Measurements from ENCODE around the gene LPP. TPM values are rescaled to one million over a fixed set of nuclear protein-coding genes. Genes with fewer than 3 reads are reported as not detected.

LPP gene
- total RNA-seq, 2 experiments from 2014 or later, result 51.3 to 58.9 TPM

DNA sequence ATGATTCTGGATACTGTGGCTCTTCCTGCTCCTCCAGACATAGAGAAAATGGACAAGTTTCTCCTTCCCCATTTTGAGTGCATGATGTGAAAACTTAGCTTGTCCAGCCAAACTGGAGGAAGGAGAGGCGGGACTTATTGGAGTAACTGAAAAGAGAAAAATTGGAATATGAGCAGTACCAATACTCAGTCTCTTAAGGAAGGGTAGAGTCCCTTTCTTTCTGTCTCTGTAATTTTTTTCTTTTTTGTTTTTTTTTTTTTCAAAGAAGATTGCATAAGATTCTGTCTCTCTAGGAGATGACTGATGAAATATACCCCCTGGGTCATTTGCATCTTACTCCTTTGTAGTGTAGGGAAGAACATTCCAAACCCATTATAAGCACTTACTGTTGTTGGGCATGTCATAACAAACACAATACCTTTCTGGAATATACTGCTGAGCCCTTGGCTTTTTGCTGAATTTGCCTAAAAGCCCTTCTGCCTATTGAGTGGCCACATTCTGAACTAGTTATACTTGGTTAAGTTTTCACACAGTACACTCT lies 519.8 kb downstream of the LPP start:
- H3K4me1 Mint-ChIP-seq (ENCODE audit: low read depth), result peaks cover 3% of the 10 kb centered on the region
- peaks cover 3% of the 10 kb centered on the region for H3K36me3 Mint-ChIP-seq (ENCODE audit: low read depth)
- CTCF ChIA-PET, result interaction anchor here (1.2 to 1.7 kb wide), 2 partner anchors 75 to 933 kb away, joined by 3 to 6 read pairs; no protein-coding TSS in a partner anchor
- no peak for ATAC-seq
- no peak overlapping the region for H3K4me3 Mint-ChIP-seq
- no peak for DNase-seq
- H3K9me3 Mint-ChIP-seq (ENCODE audit: insufficient read depth), result peaks cover 3% of the 10 kb centered on the region
- POLR2A ChIA-PET, result no interaction called here
- no peak overlapping the region for H3K27ac Mint-ChIP-seq
- H3K27me3 Mint-ChIP-seq (ENCODE audit: low read depth), result no peaks in the 10 kb centered on the region

GRCh38 chr3:188674595-188674994 lies 520.6 kb downstream of the LPP start:
- H3K27ac Mint-ChIP-seq, result no peak overlapping the region
- peaks cover 3% of the 10 kb centered on the region for H3K4me1 Mint-ChIP-seq (ENCODE audit: low read depth)
- H3K27me3 Mint-ChIP-seq (ENCODE audit: low read depth), result no peaks in the 10 kb centered on the region
- no peak overlapping the region for H3K4me3 Mint-ChIP-seq
- ATAC-seq (no peak), DNase-seq (no peak)
- ChIA-PET POLR2A (no interaction called here), CTCF (interaction anchor here (1.7 kb wide), 1 partner anchor 934 kb away, joined by 6 read pairs; no protein-coding TSS in a partner anchor)
- no peaks in the 10 kb centered on the region for H3K36me3 Mint-ChIP-seq (ENCODE audit: low read depth)
- no peaks in the 10 kb centered on the region for H3K9me3 Mint-ChIP-seq (ENCODE audit: insufficient read depth)

DNA sequence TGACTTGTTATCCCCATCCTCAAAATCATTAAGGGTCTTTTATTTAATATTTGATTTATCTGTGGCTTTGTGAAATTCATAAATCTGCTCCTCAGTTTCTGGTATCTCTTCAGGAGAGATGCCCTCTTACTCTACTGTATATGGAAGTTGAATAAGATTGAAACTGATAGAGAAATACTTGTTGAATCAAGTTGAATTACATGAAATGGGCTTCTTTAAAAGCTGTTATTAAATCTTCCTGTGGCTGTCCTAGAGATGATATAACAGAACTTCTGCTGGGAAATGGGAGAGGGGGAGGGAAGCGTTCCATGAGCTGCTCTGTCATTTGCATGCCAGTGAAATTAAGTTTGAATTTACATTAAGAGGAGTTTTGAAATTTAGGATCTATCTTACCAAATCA lies 523.4 kb downstream of the LPP start:
- DNase-seq (no peak), ATAC-seq (no peak)
- Mint-ChIP-seq H3K36me3 (ENCODE audit: low read depth) (no peaks in the 10 kb centered on the region), H3K4me3 (no peak overlapping the region), H3K27ac (no peak overlapping the region), H3K4me1 (ENCODE audit: low read depth) (no peaks in the 10 kb centered on the region), H3K27me3 (ENCODE audit: low read depth) (no peaks in the 10 kb centered on the region), H3K9me3 (ENCODE audit: insufficient read depth) (no peaks in the 10 kb centered on the region)
- CTCF ChIA-PET, result no interaction called here
- POLR2A ChIA-PET, result interaction anchor here (0.5 to 0.6 kb wide), 2 partner anchors 478 to 1008 kb away, joined by 3 to 4 read pairs; no protein-coding TSS in a partner anchor

DNA sequence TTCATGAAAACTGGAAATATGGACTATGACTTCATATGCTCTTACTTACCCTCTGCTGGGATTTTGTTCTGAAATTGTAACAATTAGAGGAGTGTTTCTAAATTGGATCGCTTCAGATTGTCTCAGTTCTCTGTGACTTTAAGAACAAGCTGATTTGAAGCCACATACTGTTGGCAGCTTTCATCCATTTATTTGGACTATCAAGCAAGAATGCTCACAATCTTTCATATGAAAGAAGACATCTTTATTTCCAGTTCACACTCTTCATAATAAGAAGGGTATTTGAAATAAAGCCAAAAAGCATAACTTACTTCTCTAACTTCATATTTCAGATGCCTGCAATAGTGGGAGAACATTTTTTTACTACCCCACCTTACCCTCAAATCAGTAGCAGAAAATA lies 526.2 kb downstream of the LPP start:
- ChIA-PET POLR2A (interaction anchor here (0.6 kb wide), 1 partner anchor 37 kb away, joined by 5 read pairs; no protein-coding TSS in a partner anchor), CTCF (no interaction called here)
- no peak for ATAC-seq
- Mint-ChIP-seq H3K4me1 (ENCODE audit: low read depth) (no peaks in the 10 kb centered on the region), H3K4me3 (no peak overlapping the region), H3K27me3 (ENCODE audit: low read depth) (no peaks in the 10 kb centered on the region), H3K36me3 (ENCODE audit: low read depth) (no peaks in the 10 kb centered on the region), H3K27ac (no peak overlapping the region), H3K9me3 (ENCODE audit: insufficient read depth) (no peaks in the 10 kb centered on the region)
- no peak for DNase-seq

- CTCF ChIA-PET, result no interaction called here
- Mint-ChIP-seq H3K36me3 (ENCODE audit: low read depth) (no peaks in the 10 kb centered on the region), H3K27ac (no peak overlapping the region), H3K4me1 (ENCODE audit: low read depth) (no peaks in the 10 kb centered on the region), H3K9me3 (ENCODE audit: insufficient read depth) (no peaks in the 10 kb centered on the region), H3K27me3 (ENCODE audit: low read depth) (no peaks in the 10 kb centered on the region), H3K4me3 (no peak overlapping the region)
- DNase-seq (no peak), ATAC-seq (no peak)
- POLR2A ChIA-PET, result interaction anchor here (0.6 kb wide), 1 partner anchor 37 kb away, joined by 5 read pairs; no protein-coding TSS in a partner anchor
Observed at GRCh38 chr3:188680605-188681004, 526.6 kb downstream of the LPP start.

DNA sequence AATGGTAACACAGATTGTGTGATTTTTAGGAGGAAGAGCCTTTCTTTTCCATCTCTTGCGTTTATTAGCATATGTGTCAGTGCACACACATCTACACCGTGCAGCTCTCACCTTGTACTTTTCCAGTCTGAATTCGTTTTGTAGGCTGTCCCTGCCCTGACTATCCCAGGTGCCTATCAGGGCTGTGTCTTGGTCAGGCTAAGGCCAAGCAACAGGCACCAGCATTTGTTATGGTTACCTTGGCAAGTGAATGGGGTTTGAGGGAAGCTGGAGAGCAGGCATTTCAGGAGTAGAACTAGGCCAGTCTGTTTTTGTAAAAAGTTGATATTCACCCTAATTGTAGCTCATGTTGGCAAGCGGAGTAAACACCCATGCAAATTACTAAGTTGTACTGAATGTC lies 528.4 kb downstream of the LPP start:
- H3K27ac Mint-ChIP-seq, result no peak overlapping the region
- no peaks in the 10 kb centered on the region for H3K36me3 Mint-ChIP-seq (ENCODE audit: low read depth)
- H3K4me3 Mint-ChIP-seq, result no peak overlapping the region
- DNase-seq (no peak), ATAC-seq (no peak)
- H3K27me3 Mint-ChIP-seq (ENCODE audit: low read depth), result no peaks in the 10 kb centered on the region
- H3K4me1 Mint-ChIP-seq (ENCODE audit: low read depth), result no peaks in the 10 kb centered on the region
- no peaks in the 10 kb centered on the region for H3K9me3 Mint-ChIP-seq (ENCODE audit: insufficient read depth)
- POLR2A ChIA-PET, result no interaction called here
- CTCF ChIA-PET, result no interaction called here

- H3K4me1 Mint-ChIP-seq (ENCODE audit: low read depth), result no peaks in the 10 kb centered on the region
- ChIA-PET CTCF (no interaction called here), POLR2A (no interaction called here)
- no peak overlapping the region for H3K4me3 Mint-ChIP-seq
- no peaks in the 10 kb centered on the region for H3K36me3 Mint-ChIP-seq (ENCODE audit: low read depth)
- H3K27ac Mint-ChIP-seq, result no peak overlapping the region
- H3K27me3 Mint-ChIP-seq (ENCODE audit: low read depth), result no peaks in the 10 kb centered on the region
- DNase-seq (no peak), ATAC-seq (no peak)
- no peaks in the 10 kb centered on the region for H3K9me3 Mint-ChIP-seq (ENCODE audit: insufficient read depth)
Observed at GRCh38 chr3:188683032-188683521, 529.1 kb downstream of the LPP start.

GRCh38 chr3:188684276-188684675 lies 530.3 kb downstream of the LPP start:
- DNase-seq (no peak), ATAC-seq (no peak)
- CTCF ChIA-PET, result no interaction called here
- Mint-ChIP-seq H3K9me3 (ENCODE audit: insufficient read depth) (no peaks in the 10 kb centered on the region), H3K4me3 (no peak overlapping the region), H3K4me1 (ENCODE audit: low read depth) (no peaks in the 10 kb centered on the region), H3K27me3 (ENCODE audit: low read depth) (no peaks in the 10 kb centered on the region), H3K27ac (no peak overlapping the region), H3K36me3 (ENCODE audit: low read depth) (no peaks in the 10 kb centered on the region)
- POLR2A ChIA-PET, result no interaction called here

- Mint-ChIP-seq H3K27ac (no peak overlapping the region), H3K27me3 (ENCODE audit: low read depth) (no peaks in the 10 kb centered on the region), H3K4me3 (no peak overlapping the region), H3K36me3 (ENCODE audit: low read depth) (no peaks in the 10 kb centered on the region), H3K4me1 (ENCODE audit: low read depth) (no peaks in the 10 kb centered on the region), H3K9me3 (ENCODE audit: insufficient read depth) (no peaks in the 10 kb centered on the region)
- ChIA-PET CTCF (no interaction called here), POLR2A (no interaction called here)
- ATAC-seq (no peak), DNase-seq (no peak)
Observed at GRCh38 chr3:188685789-188686188, 531.8 kb downstream of the LPP start.

GRCh38 chr3:188686324-188686723 lies 532.4 kb downstream of the LPP start:
- no peaks in the 10 kb centered on the region for H3K4me1 Mint-ChIP-seq (ENCODE audit: low read depth)
- no peak for DNase-seq
- no peaks in the 10 kb centered on the region for H3K9me3 Mint-ChIP-seq (ENCODE audit: insufficient read depth)
- no peak overlapping the region for H3K27ac Mint-ChIP-seq
- ChIA-PET POLR2A (no interaction called here), CTCF (no interaction called here)
- no peaks in the 10 kb centered on the region for H3K36me3 Mint-ChIP-seq (ENCODE audit: low read depth)
- H3K27me3 Mint-ChIP-seq (ENCODE audit: low read depth), result no peaks in the 10 kb centered on the region
- no peak for ATAC-seq
- no peak overlapping the region for H3K4me3 Mint-ChIP-seq

- no peaks in the 10 kb centered on the region for H3K36me3 Mint-ChIP-seq (ENCODE audit: low read depth)
- no peaks in the 10 kb centered on the region for H3K4me1 Mint-ChIP-seq (ENCODE audit: low read depth)
- CTCF ChIA-PET, result no interaction called here
- no peak overlapping the region for H3K27ac Mint-ChIP-seq
- H3K9me3 Mint-ChIP-seq (ENCODE audit: insufficient read depth), result no peaks in the 10 kb centered on the region
- no peak for DNase-seq
- no peak overlapping the region for H3K4me3 Mint-ChIP-seq
- H3K27me3 Mint-ChIP-seq (ENCODE audit: low read depth), result no peaks in the 10 kb centered on the region
- POLR2A ChIA-PET, result no interaction called here
- no peak for ATAC-seq
Observed at GRCh38 chr3:188687389-188687788, 533.4 kb downstream of the LPP start.

DNA sequence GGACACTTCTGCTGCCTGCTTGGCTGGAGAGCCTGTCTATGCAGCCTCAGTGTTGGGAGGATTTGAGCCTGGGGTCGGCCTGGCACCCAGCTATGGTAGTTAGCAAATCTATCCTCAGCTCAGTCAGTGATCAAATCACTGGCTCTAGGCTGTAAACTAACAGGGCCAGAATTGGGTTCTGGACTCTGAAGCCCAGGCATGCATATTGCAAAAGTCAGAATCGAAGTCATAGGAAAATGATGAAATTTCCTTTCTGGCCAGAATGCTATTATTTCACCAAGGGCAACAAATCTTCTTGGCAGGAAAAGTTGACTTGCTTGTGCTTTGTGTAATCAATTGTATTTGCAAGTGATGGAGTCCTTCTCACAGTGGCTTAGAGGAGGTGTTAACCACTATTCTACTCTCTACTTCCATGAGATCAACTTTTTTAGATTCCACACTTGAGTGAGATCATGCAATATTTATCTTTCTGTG lies 535.2 kb downstream of the LPP start:
- Mint-ChIP-seq H3K27me3 (ENCODE audit: low read depth) (no peaks in the 10 kb centered on the region), H3K9me3 (ENCODE audit: insufficient read depth) (no peaks in the 10 kb centered on the region), H3K4me3 (no peak overlapping the region), H3K36me3 (ENCODE audit: low read depth) (no peaks in the 10 kb centered on the region), H3K4me1 (ENCODE audit: low read depth) (no peaks in the 10 kb centered on the region), H3K27ac (no peak overlapping the region)
- DNase-seq (no peak), ATAC-seq (no peak)
- CTCF ChIA-PET, result interaction anchor here (0.6 to 1.3 kb wide), 3 partner anchors 17 to 266 kb away, joined by 3 to 8 read pairs (median 3); no protein-coding TSS in a partner anchor
- POLR2A ChIA-PET, result no interaction called here

DNA sequence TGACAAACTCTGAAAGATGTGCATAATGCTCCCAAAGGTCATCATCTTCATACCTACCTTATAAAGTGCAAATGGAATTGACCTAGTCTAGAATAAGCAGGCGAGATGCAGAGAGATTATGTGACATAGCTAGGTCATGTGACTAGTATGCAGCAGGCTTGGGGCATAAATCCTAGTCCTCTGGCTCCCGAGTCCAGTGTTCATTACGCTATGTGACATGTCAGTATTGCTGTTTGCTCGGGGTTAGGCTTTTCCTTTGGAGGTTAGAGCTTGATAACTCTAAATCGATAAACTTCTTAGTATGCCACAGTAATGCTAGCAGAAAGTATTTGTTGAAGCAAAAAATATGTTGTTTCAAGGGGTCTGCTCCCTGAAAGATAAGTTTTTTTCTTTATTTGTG lies 536.1 kb downstream of the LPP start:
- ATAC-seq, result no peak
- ChIA-PET CTCF (no interaction called here), POLR2A (no interaction called here)

More for the DNA sequence above, 536.1 kb downstream of the LPP start:
- Mint-ChIP-seq H3K27ac (no peak overlapping the region), H3K36me3 (ENCODE audit: low read depth) (no peaks in the 10 kb centered on the region), H3K9me3 (ENCODE audit: insufficient read depth) (no peaks in the 10 kb centered on the region), H3K4me1 (ENCODE audit: low read depth) (no peaks in the 10 kb centered on the region), H3K27me3 (ENCODE audit: low read depth) (no peaks in the 10 kb centered on the region), H3K4me3 (no peak overlapping the region)
- no peak for DNase-seq
